Left ventricle myocardium inferior (tissue), 1 donor: ENCODE measurements around the gene UVRAG. TPM values are rescaled to one million over a fixed set of nuclear protein-coding genes. Genes with fewer than 3 reads are reported as not detected.

ENCODE experiments used
- DNase-seq: peaks from one replicate; pipeline ENCODE4 v3.0.0-alpha.2; 2020
- H3K27ac ChIP-seq: fragments of 200-600 bp; replicated peaks from 2 replicates; pipeline ENCODE4 v1.8.0; 2021
- H3K27me3 ChIP-seq: fragments of 200-600 bp; 2 replicates; pipeline ENCODE4 v1.8.0; 2021; ENCODE audit warnings: low read depth
- H3K36me3 ChIP-seq: fragments of 200-600 bp; 2 replicates; pipeline ENCODE4 v1.8.0; 2021
- H3K4me1 ChIP-seq: fragments of 200-600 bp; 2 replicates; pipeline ENCODE4 v1.8.0; 2021
- H3K4me3 ChIP-seq: fragments of 200-600 bp; 2 replicates; pipeline ENCODE4 v1.8.0; 2021; ENCODE audit warnings: mild to moderate bottlenecking, moderate library complexity
- H3K9me3 ChIP-seq: fragments of 200-600 bp; replicated peaks from 2 replicates; pipeline ENCODE4 v1.8.0; 2021
- intact Hi-C: fragments of 100-400 bp; cut with micrococcal nuclease; formaldehyde crosslinking; loops from one replicate; pipeline ENCODE4 v1.11.0; 2022
- total RNA-seq: library from RNA; stranded (reverse); fragmentation: NEBNext Ultra II Directional; extraction: Animal tissue kit (Norgen Biotek cat#: 25700); gene quantifications from one replicate; pipeline ENCODE4 v1.2.1, GENCODE V29; 2021
- TF ChIP-seq, protein P1 (sequence below): fragments of 200-600 bp; IDR thresholded peaks from 2 replicates; pipeline ENCODE4 v1.8.0; 2021; ENCODE audit warnings: antibody characterized with exemption, mild to moderate bottlenecking, borderline replicate concordance
- donor health status: DM: no; HTN: yes; CAD: no; lungs with severe emphysema.

Gene UVRAG
- total RNA-seq, 1 donor from 2014 or later: 11.4 TPM

DNA sequence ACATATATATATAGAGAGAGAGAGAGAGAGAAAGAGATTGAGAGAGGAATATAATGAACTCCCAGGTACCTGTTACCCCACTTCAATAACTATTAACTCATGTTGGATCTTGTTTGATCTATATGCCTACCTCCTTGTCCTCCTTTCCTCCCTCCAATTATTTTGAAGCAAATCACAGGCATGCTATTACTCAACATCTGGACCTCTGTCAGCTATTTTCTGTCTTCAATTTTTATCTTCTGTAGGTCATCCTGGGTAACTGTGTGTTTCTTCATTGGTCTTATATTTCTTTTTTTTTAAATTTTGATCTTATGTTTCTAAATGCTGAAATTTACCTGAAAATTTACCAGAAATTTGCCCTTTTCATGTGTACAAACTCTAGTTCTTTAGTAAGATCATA is 24.8 kb downstream of the UVRAG start:
- H3K27ac ChIP-seq: no peak overlapping the region
- intact Hi-C loops: no loop called here
- DNase-seq: no peak

GRCh38 chr11:75840522-75840921 is 25.5 kb downstream of the UVRAG start:
- H3K27me3 ChIP-seq: no peaks in the 10 kb centered on the region
- H3K9me3 ChIP-seq: no peaks in the 10 kb centered on the region
- H3K27ac ChIP-seq: no peak overlapping the region
- no peak overlapping the region for H3K4me3 ChIP-seq
- TF ChIP-seq, protein P1, sequence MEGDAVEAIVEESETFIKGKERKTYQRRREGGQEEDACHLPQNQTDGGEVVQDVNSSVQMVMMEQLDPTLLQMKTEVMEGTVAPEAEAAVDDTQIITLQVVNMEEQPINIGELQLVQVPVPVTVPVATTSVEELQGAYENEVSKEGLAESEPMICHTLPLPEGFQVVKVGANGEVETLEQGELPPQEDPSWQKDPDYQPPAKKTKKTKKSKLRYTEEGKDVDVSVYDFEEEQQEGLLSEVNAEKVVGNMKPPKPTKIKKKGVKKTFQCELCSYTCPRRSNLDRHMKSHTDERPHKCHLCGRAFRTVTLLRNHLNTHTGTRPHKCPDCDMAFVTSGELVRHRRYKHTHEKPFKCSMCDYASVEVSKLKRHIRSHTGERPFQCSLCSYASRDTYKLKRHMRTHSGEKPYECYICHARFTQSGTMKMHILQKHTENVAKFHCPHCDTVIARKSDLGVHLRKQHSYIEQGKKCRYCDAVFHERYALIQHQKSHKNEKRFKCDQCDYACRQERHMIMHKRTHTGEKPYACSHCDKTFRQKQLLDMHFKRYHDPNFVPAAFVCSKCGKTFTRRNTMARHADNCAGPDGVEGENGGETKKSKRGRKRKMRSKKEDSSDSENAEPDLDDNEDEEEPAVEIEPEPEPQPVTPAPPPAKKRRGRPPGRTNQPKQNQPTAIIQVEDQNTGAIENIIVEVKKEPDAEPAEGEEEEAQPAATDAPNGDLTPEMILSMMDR: no peak
- peaks cover 7% of the 10 kb centered on the region for H3K36me3 ChIP-seq
- intact Hi-C loops: no loop called here
- no peak for DNase-seq
- peaks cover 44% of the 10 kb centered on the region for H3K4me1 ChIP-seq

More for the DNA sequence above, 24.8 kb downstream of the UVRAG start:
- H3K4me1 ChIP-seq: peaks cover 44% of the 10 kb centered on the region
- H3K27me3 ChIP-seq: no peaks in the 10 kb centered on the region
- TF ChIP-seq, protein P1: no peak
- no peaks in the 10 kb centered on the region for H3K9me3 ChIP-seq
- H3K36me3 ChIP-seq: peaks cover 7% of the 10 kb centered on the region
- no peak overlapping the region for H3K4me3 ChIP-seq

GRCh38 chr11:75841739-75842138 is 26.7 kb downstream of the UVRAG start:
- TF ChIP-seq, protein P1: no peak
- intact Hi-C loops: no loop called here
- H3K4me1 ChIP-seq: peaks cover 38% of the 10 kb centered on the region
- no peaks in the 10 kb centered on the region for H3K27me3 ChIP-seq
- no peak overlapping the region for H3K4me3 ChIP-seq
- no peak overlapping the region for H3K27ac ChIP-seq
- peaks cover 7% of the 10 kb centered on the region for H3K36me3 ChIP-seq
- no peaks in the 10 kb centered on the region for H3K9me3 ChIP-seq
- DNase-seq: no peak

GRCh38 chr11:75845324-75845723 is 30.3 kb downstream of the UVRAG start:
- TF ChIP-seq, protein P1: no peak
- Histone ChIP-seq H3K27me3 (no peaks in the 10 kb centered on the region), H3K4me3 (no peak overlapping the region)

DNA sequence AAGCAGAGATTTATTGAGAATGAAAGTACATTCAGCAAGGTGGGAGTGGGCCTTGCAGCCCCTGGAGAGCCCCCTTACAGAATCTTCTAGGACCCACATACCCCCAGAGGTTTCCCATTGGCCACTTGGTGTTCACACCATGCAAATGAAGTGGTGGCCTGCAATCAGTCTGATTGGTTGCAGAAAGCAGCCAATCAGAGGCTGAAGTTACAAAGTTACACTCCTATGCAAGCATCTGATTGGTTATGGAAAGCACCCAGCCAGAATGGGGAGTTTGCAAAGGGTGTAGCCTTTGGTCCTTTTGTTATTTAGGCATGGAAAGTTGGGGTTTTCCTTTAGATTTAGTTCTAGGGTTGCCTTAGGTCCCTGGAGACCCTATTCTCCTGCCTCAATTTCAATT is 34.9 kb downstream of the UVRAG start:
- TF ChIP-seq, protein P1: no peak
- no peaks in the 10 kb centered on the region for H3K27me3 ChIP-seq
- H3K36me3 ChIP-seq: no peaks in the 10 kb centered on the region
- no peaks in the 10 kb centered on the region for H3K9me3 ChIP-seq
- peak overlapping the region; percentile 68 for H3K27ac ChIP-seq
- peaks cover 23% of the 10 kb centered on the region for H3K4me1 ChIP-seq
- intact Hi-C loops: no loop called here
- H3K4me3 ChIP-seq: no peak overlapping the region
- DNase-seq: no peak

More at GRCh38 chr11:75845324-75845723, 30.3 kb downstream of the UVRAG start:
- H3K27ac ChIP-seq: no peak overlapping the region
- H3K9me3 ChIP-seq: no peaks in the 10 kb centered on the region
- no peak for DNase-seq
- peaks cover 25% of the 10 kb centered on the region for H3K4me1 ChIP-seq
- H3K36me3 ChIP-seq: no peaks in the 10 kb centered on the region
- intact Hi-C loops: no loop called here
